HepG2 (cell line): Measurements from ENCODE around the gene AP1G1. TPM values are rescaled to one million over a fixed set of nuclear protein-coding genes. Genes with fewer than 3 reads are reported as not detected.

Experiments
- ATAC-seq: fragments of 200-7000 bp; cut with Tn5 transposase; 3 replicates; pipeline ENCODE4 v1.9.1; 2020; ENCODE audit warnings: mild to moderate bottlenecking, moderate library complexity
- BruUV-seq: library from RNA; stranded (reverse); fragments of 400-500 nt; replicated peaks from 2 replicates; lab custom pipeline; 2021; lab: Mats Ljungman, UMichigan
- CTCF ChIA-PET: fragments of 300-600 bp; formaldehyde crosslinking; extraction: SDS; loops from one replicate; lab custom pipeline; 2021; ENCODE audit warnings: low total read pairs, inconsistent platforms, low intra/inter-chr PET ratio; lab: Yijun Ruan, JAX
- POLR2A ChIA-PET: fragments of 350-600 bp; sonication (Branson Sonifier 250); formaldehyde crosslinking; loops from one replicate; lab custom pipeline; 2020; ENCODE audit warnings: antibody characterized with exemption, inconsistent platforms; lab: Yijun Ruan, JAX
- DNase-seq: peaks from one replicate; pipeline ENCODE4 v3.0.0-alpha.2; 2015; ENCODE audit warnings: low spot score
- FAIRE-seq: peaks from 3 replicates; lab custom pipeline; 2011; peaks lifted over from hg19 to GRCh38; lab: Jason Lieb, UNC
- H2AFZ ChIP-seq: one replicate; pipeline ENCODE4 v1.6.1; 2011; ENCODE audit warnings: low read length, inconsistent platforms
- H3K27ac ChIP-seq: fragments of 300-600 bp; 3 replicates; pipeline ENCODE4 v1.8.0; 2011; ENCODE audit warnings: mixed run types, mild to moderate bottlenecking, mixed read lengths, low read length, inconsistent platforms; ENCODE audit not compliant: insufficient read depth; ENCODE audit errors: extremely low read length
- H3K27me3 ChIP-seq, 2 experiments: fragments of 200-600 bp in 1 of 2; 2 replicates in 1 of 2; 3 replicates in 1 of 2; pipeline versions ENCODE4 v1.6.0 to v1.8.0; 2011; ENCODE audit warnings: low read length in 2 of 2, mild to moderate bottlenecking in 2 of 2, moderate library complexity in 2 of 2, inconsistent platforms in 1 of 2; ENCODE audit not compliant: insufficient read depth in 2 of 2, control insufficient read depth in 1 of 2
- H3K36me3 ChIP-seq, 2 experiments: fragments of 200-600 bp in 1 of 2; replicated peaks in 1 of 2; 2 replicates in 1 of 2; 3 replicates in 1 of 2; pipeline versions ENCODE4 v1.5.1 to v1.8.0; 2011; ENCODE audit warnings: low read length in 2 of 2, inconsistent platforms in 1 of 2; ENCODE audit not compliant: insufficient read depth in 2 of 2, control insufficient read depth in 1 of 2
- H3K4me1 ChIP-seq: 2 replicates; pipeline ENCODE4 v1.5.1; 2012; ENCODE audit warnings: low read length, inconsistent platforms; ENCODE audit not compliant: insufficient read depth
- H3K4me2 ChIP-seq: 2 replicates; pipeline ENCODE4 v1.6.0; 2011; ENCODE audit warnings: low read depth, low read length, inconsistent platforms
- H3K4me3 ChIP-seq, 3 experiments: fragments of 200-600 bp in 1 of 3; sonication (generic), shearing (Covaris generic) in 1 of 3; replicated peaks in 1 of 3; 2 replicates each; pipeline ENCODE4 v1.5.1; 2011 to 2016; ENCODE audit warnings: low read length in 3 of 3, inconsistent platforms in 2 of 3, low read depth in 2 of 3, mild to moderate bottlenecking in 2 of 3, control low read depth in 1 of 3, mixed read lengths in 1 of 3; ENCODE audit not compliant: insufficient read depth in 1 of 3
- H3K79me2 ChIP-seq: one replicate; pipeline ENCODE4 v1.6.1; 2011; ENCODE audit warnings: low read length, inconsistent platforms; ENCODE audit not compliant: insufficient read depth
- H3K9ac ChIP-seq: 2 replicates; pipeline ENCODE4 v1.6.0; 2011; ENCODE audit warnings: mild to moderate bottlenecking, low read depth, low read length, inconsistent platforms; ENCODE audit not compliant: insufficient read depth
- H3K9me3 ChIP-seq: 2 replicates; pipeline ENCODE4 v1.5.1; 2012; ENCODE audit warnings: mild to moderate bottlenecking, low read length
- H4K20me1 ChIP-seq: 2 replicates; pipeline ENCODE4 v1.6.0; 2011; ENCODE audit warnings: inconsistent platforms, mild to moderate bottlenecking, low read length, moderate library complexity; ENCODE audit not compliant: insufficient read depth
- ATM ChIP-seq: fragments of 450-650 bp; IDR thresholded peaks from 2 replicates; pipeline ENCODE4 v1.7.1; 2017; ENCODE audit warnings: mild to moderate bottlenecking, borderline replicate concordance
- CBX2 ChIP-seq, 2 experiments: fragments of 200-600 bp in 1 of 2; sonication (generic); formaldehyde crosslinking in 1 of 2; IDR thresholded peaks; 2 replicates each; pipeline versions ENCODE4 v1.7.0 to v1.8.1; 2018 to 2022; ENCODE audit warnings: low read depth in 2 of 2, low read length in 1 of 2, mild to moderate bottlenecking in 1 of 2, missing genetic modification reagents in 1 of 2
- FLYWCH1 ChIP-seq: sonication (generic); formaldehyde crosslinking; IDR thresholded peaks from 2 replicates; pipeline ENCODE4 v1.8.1; 2023; ENCODE audit warnings: mild to moderate bottlenecking, missing genetic modification reagents
- HINFP ChIP-seq: sonication (generic); formaldehyde crosslinking; IDR thresholded peaks from 2 replicates; pipeline ENCODE4 v1.4.0; 2020; ENCODE audit warnings: low read depth, mild to moderate bottlenecking, missing genetic modification reagents
- HOXA3 ChIP-seq: sonication (generic); formaldehyde crosslinking; IDR thresholded peaks from 2 replicates; pipeline ENCODE4 v1.5.0; 2020; ENCODE audit warnings: missing genetic modification reagents
- KLF11 ChIP-seq: IDR thresholded peaks from 2 replicates; pipeline ENCODE4 v1.6.1; 2016; ENCODE audit warnings: missing compliant biosample characterization
- RARG ChIP-seq: sonication (generic); formaldehyde crosslinking; IDR thresholded peaks from 2 replicates; pipeline ENCODE4 v1.4.0; 2020; ENCODE audit warnings: low read depth, mild to moderate bottlenecking, missing genetic modification reagents
- SPEN ChIP-seq: sonication (generic); formaldehyde crosslinking; IDR thresholded peaks from 2 replicates; pipeline ENCODE4 v1.5.1; 2020; ENCODE audit warnings: low read depth, mild to moderate bottlenecking, missing genetic modification reagents
- SRSF4 ChIP-seq: fragments of 200-400 bp; formaldehyde crosslinking; IDR thresholded peaks from one replicate; pipeline ENCODE4 v1.6.1; 2018; ENCODE audit warnings: mild to moderate bottlenecking, low read depth, low read length, moderate library complexity; ENCODE audit not compliant: poor library complexity, severe bottlenecking
- YY1 ChIP-seq: IDR thresholded peaks from 2 replicates; pipeline ENCODE4 v1.6.1; 2011; ENCODE audit warnings: low read length, low read depth, moderate library complexity, mild to moderate bottlenecking; ENCODE audit not compliant: insufficient read depth, insufficient replicate concordance
- ZBTB21 ChIP-seq: sonication (generic); formaldehyde crosslinking; IDR thresholded peaks from 2 replicates; pipeline ENCODE4 v1.4.0; 2020; ENCODE audit warnings: missing genetic modification reagents
- ZNF362 ChIP-seq: sonication (generic); formaldehyde crosslinking; IDR thresholded peaks from 2 replicates; pipeline ENCODE4 v1.4.0; 2020; ENCODE audit warnings: missing genetic modification reagents, mild to moderate bottlenecking, borderline replicate concordance
- ZNF879 ChIP-seq: sonication (generic); formaldehyde crosslinking; IDR thresholded peaks from 2 replicates; pipeline ENCODE4 v1.8.1; 2023; ENCODE audit warnings: missing genetic modification reagents
- WGBS: methylation state at CpG from one replicate; pipeline ENCODE4 v1.1.6; 2017; ENCODE audit warnings: low lambda C conversion rate; 5-methylcytosine and 5-hydroxymethylcytosine counted together
- in situ Hi-C: cut with HindIII; loops from 2 replicates; pipeline ENCODE4 v1.10.0; 2017; ENCODE audit warnings: low pct_unique_long_range_greater_than_20kb; ENCODE audit not compliant: extremely low pct_ligation_motif_present
- intact Hi-C: fragments of 100-400 bp; cut with micrococcal nuclease; formaldehyde crosslinking; loops from one replicate; pipeline ENCODE4 v1.10.0; 2022; ENCODE audit not compliant: unreplicated experiment
- polyA plus RNA-seq, 8 experiments: library from polyadenylated mRNA; depleted of rRNA in 3 of 8; stranded (reverse) in 7 of 8; unstranded in 1 of 8; fragments of >200 nt; fragmentation: Illumina TruSeq in 4 of 8; extraction: Trizol in 4 of 8; gene quantifications; 2 replicates each; pipeline versions ENCODE4 v1.2.1 to v1.2.3, GENCODE V29; 2011 to 2016; ENCODE audit warnings: low read depth in 4 of 8, missing spikeins in 1 of 8, mixed read lengths in 1 of 8; ENCODE audit not compliant: insufficient read depth in 1 of 8
- total RNA-seq, 5 experiments: library from RNA; depleted of rRNA; stranded (reverse); fragments of >200 nt; fragmentation: Illumina TruSeq; extraction: Trizol; gene quantifications; 2 replicates each; pipeline ENCODE4 v1.2.3, GENCODE V29; 2016; ENCODE audit warnings: low read depth in 1 of 5
- TF ChIP-seq, protein P1 (sequence below): sonication (generic); formaldehyde crosslinking; IDR thresholded peaks from 2 replicates; pipeline ENCODE4 v1.4.0; 2020; ENCODE audit warnings: missing genetic modification reagents, borderline replicate concordance

The AP1G1 gene
- total and polyA plus RNA-seq, 2 of the 13 experiments (the other 11 are each of a cell fraction or from before 2014, with no cell fraction given) = 62.2 to 66.2 TPM

- in situ Hi-C loops (no loop called here), intact Hi-C loops (loop anchor here (5.0 kb wide), 1 partner anchor 193 kb away; no protein-coding TSS in a partner anchor)
- Histone ChIP-seq H3K4me1 (no peaks in the 10 kb centered on the region), H3K9ac (no peak overlapping the region), H3K4me3 (no peak overlapping the region), H4K20me1 (no peaks in the 10 kb centered on the region), H3K4me2 (no peak overlapping the region), H3K9me3 (no peaks in the 10 kb centered on the region), H2AFZ (no peak overlapping the region), H3K36me3 (peaks cover 17 to 71% of the 10 kb centered on the region in 2 experiments), H3K79me2 (no peaks in the 10 kb centered on the region), H3K27me3 (no peaks in the 10 kb centered on the region), H3K27ac (no peak overlapping the region)
- TF ChIP-seq ZNF362 (CRISPR knock-in tag) (no peak), CBX2 (IDR thresholded peaks at IDR 0.05; ENCODE audit: low read depth, low read length) (no peak), CBX2 (CRISPR knock-in tag; IDR thresholded peaks at IDR 0.05; ENCODE audit: low read depth) (no peak), FLYWCH1 (CRISPR knock-in tag) (no peak), RARG (no peak), SPEN (CRISPR knock-in tag) (no peak), ZNF879 (CRISPR knock-in tag) (no peak), HOXA3 (CRISPR knock-in tag) (no peak), ATM (no peak), YY1 (no peak), KLF11 (CRISPR knock-in tag) (no peak), SRSF4 (no peak), ZBTB21 (CRISPR knock-in tag) (no peak), HINFP (CRISPR knock-in tag) (no peak)
- TF ChIP-seq, protein P1, sequence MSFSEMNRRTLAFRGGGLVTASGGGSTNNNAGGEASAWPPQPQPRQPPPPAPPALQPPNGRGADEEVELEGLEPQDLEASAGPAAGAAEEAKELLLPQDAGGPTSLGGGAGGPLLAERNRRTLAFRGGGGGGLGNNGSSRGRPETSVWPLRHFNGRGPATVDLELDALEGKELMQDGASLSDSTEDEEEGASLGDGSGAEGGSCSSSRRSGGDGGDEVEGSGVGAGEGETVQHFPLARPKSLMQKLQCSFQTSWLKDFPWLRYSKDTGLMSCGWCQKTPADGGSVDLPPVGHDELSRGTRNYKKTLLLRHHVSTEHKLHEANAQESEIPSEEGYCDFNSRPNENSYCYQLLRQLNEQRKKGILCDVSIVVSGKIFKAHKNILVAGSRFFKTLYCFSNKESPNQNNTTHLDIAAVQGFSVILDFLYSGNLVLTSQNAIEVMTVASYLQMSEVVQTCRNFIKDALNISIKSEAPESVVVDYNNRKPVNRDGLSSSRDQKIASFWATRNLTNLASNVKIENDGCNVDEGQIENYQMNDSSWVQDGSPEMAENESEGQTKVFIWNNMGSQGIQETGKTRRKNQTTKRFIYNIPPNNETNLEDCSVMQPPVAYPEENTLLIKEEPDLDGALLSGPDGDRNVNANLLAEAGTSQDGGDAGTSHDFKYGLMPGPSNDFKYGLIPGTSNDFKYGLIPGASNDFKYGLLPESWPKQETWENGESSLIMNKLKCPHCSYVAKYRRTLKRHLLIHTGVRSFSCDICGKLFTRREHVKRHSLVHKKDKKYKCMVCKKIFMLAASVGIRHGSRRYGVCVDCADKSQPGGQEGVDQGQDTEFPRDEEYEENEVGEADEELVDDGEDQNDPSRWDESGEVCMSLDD (CRISPR knock-in tag) = no peak
- ChIA-PET POLR2A (no interaction called here), CTCF (no interaction called here)
- DNase-seq (no peak), ATAC-seq (no peak), FAIRE-seq (no peak)
- 94% methylated on average over 1 of the region's 1 CpG for WGBS
- no TSS peak for BruUV-seq
These were observed 39.4 kb downstream of the AP1G1 start for GRCh38 chr16:71769222-71769621.
